Activated CD4-positive, alpha-beta T cell treated with anti-CD3 and anti-CD28 coated beads, Interleukin-2, amount 50 U/mL, for 16 hours (primary cell): ENCODE measurements around the gene DCLK1.

Source experiments
- DNase-seq: peaks from one replicate; pipeline ENCODE4 v3.0.0-alpha.2; 2020

DCLK1 gene

GRCh38 chr13:35889560-35889959, 241.6 kb downstream of the DCLK1 start:
- no peak for DNase-seq

GRCh38 chr13:35888981-35889380, 242.2 kb downstream of the DCLK1 start:
- no peak for DNase-seq

GRCh38 chr13:35888457-35888883, 242.7 kb downstream of the DCLK1 start:
- DNase-seq, result no peak

- no peak for DNase-seq
Observed at GRCh38 chr13:35887115-35887666, 244.0 kb downstream of the DCLK1 start.

GRCh38 chr13:35886332-35887114, 244.7 kb downstream of the DCLK1 start:
- DNase-seq, result no peak

GRCh38 chr13:35884211-35884760, 246.9 kb downstream of the DCLK1 start:
- DNase-seq, result no peak

GRCh38 chr13:35882722-35883497, 248.3 kb downstream of the DCLK1 start:
- DNase-seq, result no peak

GRCh38 chr13:35881360-35881759, 249.8 kb downstream of the DCLK1 start:
- DNase-seq, result no peak

- no peak for DNase-seq
Observed at GRCh38 chr13:35879111-35879510, 252.1 kb downstream of the DCLK1 start.

- no peak for DNase-seq
Observed at GRCh38 chr13:35876601-35877000, 254.6 kb downstream of the DCLK1 start.

GRCh38 chr13:35874704-35875103, 256.5 kb downstream of the DCLK1 start:
- no peak for DNase-seq

GRCh38 chr13:35872369-35872768, 258.8 kb downstream of the DCLK1 start:
- no peak for DNase-seq

GRCh38 chr13:35871561-35871960, 259.6 kb downstream of the DCLK1 start:
- no peak for DNase-seq

- DNase-seq, result no peak
Observed at GRCh38 chr13:35866801-35867200, 264.4 kb downstream of the DCLK1 start.

GRCh38 chr13:35865341-35866240, 265.6 kb downstream of the DCLK1 start:
- no peak for DNase-seq

GRCh38 chr13:35860661-35861060, 270.5 kb downstream of the DCLK1 start:
- no peak for DNase-seq

- DNase-seq, result no peak
Observed at GRCh38 chr13:35859981-35860380, 271.2 kb downstream of the DCLK1 start.

- DNase-seq, result no peak
Observed at GRCh38 chr13:35858665-35859064, 272.5 kb downstream of the DCLK1 start.

GRCh38 chr13:35857769-35858168, 273.4 kb downstream of the DCLK1 start:
- DNase-seq, result no peak

GRCh38 chr13:35856721-35857364, 274.3 kb downstream of the DCLK1 start:
- no peak for DNase-seq

- DNase-seq, result no peak
Observed at GRCh38 chr13:35856084-35856483, 275.1 kb downstream of the DCLK1 start.

- DNase-seq, result peak; percentile 33
Observed at GRCh38 chr13:35855531-35856019, 275.6 kb downstream of the DCLK1 start.
